ENCODE data around the gene NRG3.

The NRG3 gene

DNA sequence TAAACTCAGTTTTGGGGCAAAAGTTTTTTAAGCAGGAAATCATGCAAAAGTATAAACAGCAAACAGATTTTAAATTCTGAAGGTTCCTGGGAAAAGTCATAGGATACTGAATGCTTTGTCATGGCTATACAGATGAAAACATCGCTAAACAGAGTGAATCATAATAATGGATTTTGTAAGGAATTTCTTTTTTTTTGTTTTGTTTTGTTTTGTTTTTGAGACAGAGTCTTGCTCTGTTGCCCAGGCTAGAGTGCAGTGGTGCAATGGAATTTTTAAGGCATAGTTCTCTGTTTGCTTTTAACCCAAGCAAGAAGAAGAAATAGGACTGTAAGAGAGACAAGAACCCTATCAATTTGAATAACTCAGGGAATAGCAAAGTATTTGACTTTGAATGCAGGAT lies 285.3 kb downstream of the NRG3 start:
- no peak overlapping the region for H3K4me2 ChIP-seq (ENCODE audit: low read length)
- H3K4me3 ChIP-seq (ENCODE audit: low read depth, low read length, poor library complexity, severe bottlenecking), result no peak overlapping the region
- H3K27ac ChIP-seq (ENCODE audit: low read depth, low read length, poor library complexity, severe bottlenecking), result no peak overlapping the region
- no peaks in the 10 kb centered on the region for H3K27me3 ChIP-seq (ENCODE audit: insufficient read depth, low read length)
- peaks cover 6% of the 10 kb centered on the region; the same call in 1 of the 2 replicates for H3F3A ChIP-seq (ENCODE audit: insufficient read depth, low read length)
- no peaks in the 10 kb centered on the region for H3K9me3 ChIP-seq (ENCODE audit: low read length)
- H3K9ac ChIP-seq (ENCODE audit: low read length), result no peak overlapping the region
- H3K79me2 ChIP-seq (ENCODE audit: insufficient read depth, low read length), result no peaks in the 10 kb centered on the region
- peaks cover 14% of the 10 kb centered on the region for H3K4me1 ChIP-seq (ENCODE audit: insufficient read depth, low read length, severe bottlenecking)
- H3K36me3 ChIP-seq (ENCODE audit: insufficient read depth, low read length), result no peaks in the 10 kb centered on the region
- no peaks in the 10 kb centered on the region for H3K9me2 ChIP-seq (ENCODE audit: low read depth, low read length)
- H2AFZ ChIP-seq (ENCODE audit: low read length), result no peak overlapping the region
- no peaks in the 10 kb centered on the region for H4K20me1 ChIP-seq (ENCODE audit: insufficient read depth, low read length)
- TF ChIP-seq EZH2 (IDR thresholded peaks at IDR 0.05; ENCODE audit: borderline replicate concordance, low read length), result no peak
- TF ChIP-seq, protein P1, sequence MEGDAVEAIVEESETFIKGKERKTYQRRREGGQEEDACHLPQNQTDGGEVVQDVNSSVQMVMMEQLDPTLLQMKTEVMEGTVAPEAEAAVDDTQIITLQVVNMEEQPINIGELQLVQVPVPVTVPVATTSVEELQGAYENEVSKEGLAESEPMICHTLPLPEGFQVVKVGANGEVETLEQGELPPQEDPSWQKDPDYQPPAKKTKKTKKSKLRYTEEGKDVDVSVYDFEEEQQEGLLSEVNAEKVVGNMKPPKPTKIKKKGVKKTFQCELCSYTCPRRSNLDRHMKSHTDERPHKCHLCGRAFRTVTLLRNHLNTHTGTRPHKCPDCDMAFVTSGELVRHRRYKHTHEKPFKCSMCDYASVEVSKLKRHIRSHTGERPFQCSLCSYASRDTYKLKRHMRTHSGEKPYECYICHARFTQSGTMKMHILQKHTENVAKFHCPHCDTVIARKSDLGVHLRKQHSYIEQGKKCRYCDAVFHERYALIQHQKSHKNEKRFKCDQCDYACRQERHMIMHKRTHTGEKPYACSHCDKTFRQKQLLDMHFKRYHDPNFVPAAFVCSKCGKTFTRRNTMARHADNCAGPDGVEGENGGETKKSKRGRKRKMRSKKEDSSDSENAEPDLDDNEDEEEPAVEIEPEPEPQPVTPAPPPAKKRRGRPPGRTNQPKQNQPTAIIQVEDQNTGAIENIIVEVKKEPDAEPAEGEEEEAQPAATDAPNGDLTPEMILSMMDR (IDR thresholded peaks at IDR 0.05; ENCODE audit: low read length), result no peak

DNA sequence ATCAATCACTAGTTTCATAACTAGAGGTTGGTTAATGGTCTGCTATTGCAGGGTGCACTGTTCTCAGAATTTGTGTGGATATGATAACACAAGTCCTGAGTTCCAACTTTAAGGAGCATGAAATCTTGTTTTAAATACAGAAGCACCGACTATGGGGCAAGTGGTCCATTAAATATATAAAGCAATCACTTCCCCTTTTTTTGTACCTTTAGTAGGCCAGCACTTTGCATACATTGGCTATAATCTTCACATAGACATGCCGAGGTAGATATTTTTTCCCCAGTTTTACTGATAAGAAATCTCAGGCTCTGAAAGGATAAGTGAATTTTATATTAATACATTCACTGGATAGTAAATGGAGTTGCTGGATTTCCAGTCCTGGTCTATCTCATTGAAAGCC lies 286.3 kb downstream of the NRG3 start:
- no peak for TF ChIP-seq EZH2 (IDR thresholded peaks at IDR 0.05; ENCODE audit: borderline replicate concordance, low read length)
- TF ChIP-seq, protein P1 (IDR thresholded peaks at IDR 0.05; ENCODE audit: low read length), result no peak
- H3K4me1 ChIP-seq (ENCODE audit: insufficient read depth, low read length, severe bottlenecking), result peaks cover 12% of the 10 kb centered on the region

DNA sequence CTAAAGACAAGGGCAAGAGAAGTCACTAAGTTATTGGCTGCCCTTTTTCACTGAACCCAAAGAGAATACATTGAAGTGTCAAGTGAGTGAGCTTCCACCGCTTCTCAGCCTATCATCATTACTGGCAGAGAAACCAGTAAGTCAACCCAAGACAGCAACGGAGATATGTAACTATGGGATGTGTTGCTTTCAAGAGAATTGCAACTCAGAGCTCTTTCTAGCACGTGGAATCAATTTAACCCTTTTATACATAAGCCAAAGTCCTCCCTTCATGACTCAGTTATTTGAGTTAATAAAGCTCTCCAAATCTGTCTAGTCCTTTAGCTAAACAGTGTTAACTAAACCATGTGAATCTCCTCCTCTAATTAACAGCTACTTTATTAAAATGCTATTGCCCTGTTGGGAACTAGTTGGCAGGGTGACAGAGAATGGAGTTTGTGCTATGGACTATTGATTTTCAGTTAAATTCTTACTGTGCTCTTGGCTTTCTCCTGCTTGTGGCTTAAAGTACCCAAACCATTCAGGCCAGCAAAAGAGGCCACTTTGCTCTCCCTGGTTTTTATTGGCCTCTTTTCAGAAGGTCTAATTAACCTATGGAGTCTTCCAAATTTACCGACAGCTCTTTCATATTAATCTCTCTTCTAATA lies 287.7 kb downstream of the NRG3 start:
- H3F3A ChIP-seq (ENCODE audit: insufficient read depth, low read length), result no peaks in the 10 kb centered on the region; the same call in 1 of the 2 replicates
- peaks cover 12% of the 10 kb centered on the region for H3K4me1 ChIP-seq (ENCODE audit: insufficient read depth, low read length, severe bottlenecking)
- no peaks in the 10 kb centered on the region for H4K20me1 ChIP-seq (ENCODE audit: insufficient read depth, low read length)
- H3K9me2 ChIP-seq (ENCODE audit: low read depth, low read length), result no peaks in the 10 kb centered on the region
- no peak overlapping the region for H2AFZ ChIP-seq (ENCODE audit: low read length)
- no peak overlapping the region for H3K9ac ChIP-seq (ENCODE audit: low read length)
- no peak overlapping the region for H3K4me3 ChIP-seq (ENCODE audit: low read depth, low read length, poor library complexity, severe bottlenecking)
- no peaks in the 10 kb centered on the region for H3K36me3 ChIP-seq (ENCODE audit: insufficient read depth, low read length)
- TF ChIP-seq, protein P1 (IDR thresholded peaks at IDR 0.05; ENCODE audit: low read length), result no peak
- no peak for TF ChIP-seq EZH2 (IDR thresholded peaks at IDR 0.05; ENCODE audit: borderline replicate concordance, low read length)
- no peak overlapping the region for H3K27ac ChIP-seq (ENCODE audit: low read depth, low read length, poor library complexity, severe bottlenecking)
- no peaks in the 10 kb centered on the region for H3K27me3 ChIP-seq (ENCODE audit: insufficient read depth, low read length)
- no peaks in the 10 kb centered on the region for H3K79me2 ChIP-seq (ENCODE audit: insufficient read depth, low read length)
- no peaks in the 10 kb centered on the region for H3K9me3 ChIP-seq (ENCODE audit: low read length)
- H3K4me2 ChIP-seq (ENCODE audit: low read length), result no peak overlapping the region

More for the DNA sequence above, 286.3 kb downstream of the NRG3 start:
- H3K27me3 ChIP-seq (ENCODE audit: insufficient read depth, low read length), result no peaks in the 10 kb centered on the region
- H3K9ac ChIP-seq (ENCODE audit: low read length), result no peak overlapping the region
- no peaks in the 10 kb centered on the region for H3K79me2 ChIP-seq (ENCODE audit: insufficient read depth, low read length)
- no peaks in the 10 kb centered on the region for H3K9me3 ChIP-seq (ENCODE audit: low read length)
- H3K27ac ChIP-seq (ENCODE audit: low read depth, low read length, poor library complexity, severe bottlenecking), result no peak overlapping the region
- no peaks in the 10 kb centered on the region for H3K36me3 ChIP-seq (ENCODE audit: insufficient read depth, low read length)
- H3K4me3 ChIP-seq (ENCODE audit: low read depth, low read length, poor library complexity, severe bottlenecking), result no peak overlapping the region
- H3F3A ChIP-seq (ENCODE audit: insufficient read depth, low read length), result peaks cover 6% of the 10 kb centered on the region; the same call in 1 of the 2 replicates
- H4K20me1 ChIP-seq (ENCODE audit: insufficient read depth, low read length), result no peaks in the 10 kb centered on the region
- H3K9me2 ChIP-seq (ENCODE audit: low read depth, low read length), result no peaks in the 10 kb centered on the region
- H2AFZ ChIP-seq (ENCODE audit: low read length), result no peak overlapping the region
- no peak overlapping the region for H3K4me2 ChIP-seq (ENCODE audit: low read length)
